Endothelial cell of umbilical vein (primary cell): Measurements from ENCODE around the gene TOM1L2. TPM values are rescaled to one million over a fixed set of nuclear protein-coding genes. Genes with fewer than 3 reads are reported as not detected.

Source experiments
- BruUV-seq: library from RNA; stranded (reverse); fragments of 400-500 nt; replicated peaks from 2 replicates; lab custom pipeline; 2021; lab: Mats Ljungman, UMichigan
- CTCF ChIA-PET: fragments of 300-600, 350-600 bp; sonication (Branson Sonifier 250); formaldehyde crosslinking; loops from one replicate; lab custom pipeline; 2021; ENCODE audit warnings: antibody characterized with exemption, inconsistent platforms; lab: Charles Lee
- POLR2A ChIA-PET: fragments of 300-600, 350-600 bp; sonication (Branson Sonifier 250); formaldehyde crosslinking; loops from one replicate; lab custom pipeline; 2021; ENCODE audit warnings: antibody characterized with exemption, inconsistent platforms; lab: Charles Lee
- DNase-seq: peaks from one replicate; pipeline ENCODE4 v3.0.0-alpha.2; 2011; ENCODE audit warnings: low read depth, low spot score
- FAIRE-seq: peaks from 2 replicates; lab custom pipeline; 2011; peaks lifted over from hg19 to GRCh38; lab: Jason Lieb, UNC
- H2AFZ ChIP-seq: 2 replicates; pipeline ENCODE4 v1.6.0; 2012; ENCODE audit warnings: low read depth, low read length, control low read depth, inconsistent platforms
- H3K27ac ChIP-seq: 2 replicates; pipeline ENCODE4 v1.5.1; 2011; ENCODE audit warnings: low read depth, mild to moderate bottlenecking, control low read depth, low read length, moderate library complexity; ENCODE audit not compliant: insufficient read depth
- H3K27me3 ChIP-seq, 2 experiments: 2 replicates each; pipeline versions ENCODE4 v1.6.0 to v1.6.1; 2011; ENCODE audit warnings: low read length in 2 of 2, mixed read lengths in 1 of 2; ENCODE audit not compliant: control insufficient read depth in 2 of 2, insufficient read depth in 2 of 2
- H3K36me3 ChIP-seq, 2 experiments: 2 replicates in 1 of 2; 3 replicates in 1 of 2; pipeline ENCODE4 v1.5.1; 2011; ENCODE audit warnings: low read length in 2 of 2, mild to moderate bottlenecking in 1 of 2, moderate library complexity in 1 of 2; ENCODE audit not compliant: control insufficient read depth in 2 of 2, insufficient read depth in 2 of 2; ENCODE audit errors: extremely low read depth in 1 of 2
- H3K4me1 ChIP-seq: 3 replicates; pipeline ENCODE4 v1.5.1; 2011; ENCODE audit warnings: mild to moderate bottlenecking, low read length; ENCODE audit not compliant: control insufficient read depth, insufficient read depth; ENCODE audit errors: extremely low read depth
- H3K4me2 ChIP-seq: 2 replicates; pipeline ENCODE4 v1.6.1; 2011; ENCODE audit warnings: low read length, control low read depth, mixed read lengths; ENCODE audit not compliant: insufficient read depth
- H3K4me3 ChIP-seq, 3 experiments: fragments of 200-600 bp in 1 of 3; sonication (generic), shearing (Covaris generic) in 1 of 3; replicated peaks in 1 of 3; 2 replicates each; pipeline ENCODE4 v1.5.1; 2011 to 2016; ENCODE audit warnings: control low read depth in 3 of 3, low read length in 3 of 3, mild to moderate bottlenecking in 2 of 3, inconsistent platforms in 1 of 3, low read depth in 1 of 3, moderate library complexity in 1 of 3; ENCODE audit not compliant: insufficient read depth in 1 of 3
- H3K79me2 ChIP-seq: 2 replicates; pipeline ENCODE4 v1.6.0; 2012; ENCODE audit warnings: low read length, inconsistent platforms; ENCODE audit not compliant: control insufficient read depth, insufficient read depth
- H3K9ac ChIP-seq: replicated peaks from 2 replicates; pipeline ENCODE3; 2011; ENCODE audit warnings: low read length, control low read depth; ENCODE audit not compliant: insufficient read depth; ENCODE audit errors: extremely low read depth
- H3K9me1 ChIP-seq: replicated peaks from 3 replicates; pipeline ENCODE4 v1.6.0; 2011; ENCODE audit warnings: mild to moderate bottlenecking, low read length; ENCODE audit not compliant: control insufficient read depth, insufficient read depth; ENCODE audit errors: extremely low read depth
- H3K9me3 ChIP-seq: replicated peaks from 2 replicates; pipeline ENCODE4 v1.5.1; 2012; ENCODE audit warnings: low read length, inconsistent platforms; ENCODE audit not compliant: control insufficient read depth, insufficient read depth
- H4K20me1 ChIP-seq: replicated peaks from 2 replicates; pipeline ENCODE3; 2011; ENCODE audit warnings: mild to moderate bottlenecking, low read length; ENCODE audit not compliant: control insufficient read depth, insufficient read depth; ENCODE audit errors: extremely low read depth
- CTCF ChIP-seq, 2 donors: IDR thresholded peaks; 1 replicate in 1 of 2; 2 replicates in 1 of 2; pipeline ENCODE4 v1.5.1; 2011; ENCODE audit warnings: low read length in 2 of 2, mild to moderate bottlenecking in 2 of 2, moderate library complexity in 2 of 2, control low read depth in 1 of 2, inconsistent platforms in 1 of 2, low read depth in 1 of 2; ENCODE audit not compliant: insufficient read depth in 1 of 2; ENCODE audit errors: extremely low read depth in 1 of 2
- EZH2 ChIP-seq: IDR thresholded peaks from 2 replicates; pipeline ENCODE4 v1.6.1; 2012; ENCODE audit warnings: borderline replicate concordance, low read depth, mild to moderate bottlenecking, moderate library complexity, low read length, inconsistent platforms; ENCODE audit not compliant: severe bottlenecking
- FOS ChIP-seq: IDR thresholded peaks from 2 replicates; pipeline ENCODE4 v1.6.1; 2011; ENCODE audit warnings: mild to moderate bottlenecking, low read length, moderate library complexity, borderline replicate concordance; ENCODE audit not compliant: insufficient read depth
- GATA2 ChIP-seq: IDR thresholded peaks from 2 replicates; pipeline ENCODE4 v1.7.0; 2011; ENCODE audit warnings: low read depth, mild to moderate bottlenecking, moderate library complexity, mixed read lengths, low read length; ENCODE audit not compliant: insufficient read length, insufficient read depth
- JUN ChIP-seq: IDR thresholded peaks from 2 replicates; pipeline ENCODE4 v1.6.1; 2011; ENCODE audit warnings: borderline replicate concordance, low read depth; ENCODE audit not compliant: insufficient read length, insufficient read depth
- MAX ChIP-seq: IDR thresholded peaks from 2 replicates; pipeline ENCODE4 v1.6.1; 2011; ENCODE audit not compliant: insufficient read depth, insufficient read length
- MYC ChIP-seq: IDR thresholded peaks from one replicate; pipeline ENCODE4 v1.6.1; 2011; ENCODE audit warnings: mild to moderate bottlenecking, low read depth, low read length
- POLR2A ChIP-seq: IDR thresholded peaks from 2 replicates; pipeline ENCODE4 v1.6.1; 2012; ENCODE audit warnings: low read depth, mild to moderate bottlenecking, control low read depth, low read length
- POLR2AphosphoS5 ChIP-seq: IDR thresholded peaks from 2 replicates; pipeline ENCODE4 v1.6.1; 2012; ENCODE audit warnings: low read depth, mild to moderate bottlenecking, control low read depth, low read length, moderate library complexity; ENCODE audit not compliant: insufficient read depth
- dilution Hi-C: fragments of 300-500 bp; cut with MboI; formaldehyde crosslinking; loops from one replicate; pipeline ENCODE4 v1.15.0; 2019; ENCODE audit warnings: low sequenced_read_pairs; ENCODE audit not compliant: extremely low pct_ligation_motif_present
- intact Hi-C: fragments of 100-400 bp; cut with micrococcal nuclease; formaldehyde crosslinking; loops from one replicate; pipeline ENCODE4 v1.10.0; 2022
- polyA plus RNA-seq, 4 experiments: library from polyadenylated mRNA; depleted of rRNA in 3 of 4; stranded (reverse) in 3 of 4; unstranded in 1 of 4; fragments of >200 nt; gene quantifications; 2 replicates each; pipeline versions ENCODE4 v1.2.1 to v1.2.3, GENCODE V29; 2011 to 2012; ENCODE audit warnings: missing spikeins in 1 of 4
- total RNA-seq: library from RNA; stranded (reverse); gene quantifications from 2 replicates; pipeline ENCODE4 v1.2.3, GENCODE V29; 2021

The TOM1L2 gene
- total and polyA plus RNA-seq, 2 donors (not counting 3 experiments of a cell fraction or from before 2014, with no cell fraction given) = 31.7 to 37.6 TPM

DNA sequence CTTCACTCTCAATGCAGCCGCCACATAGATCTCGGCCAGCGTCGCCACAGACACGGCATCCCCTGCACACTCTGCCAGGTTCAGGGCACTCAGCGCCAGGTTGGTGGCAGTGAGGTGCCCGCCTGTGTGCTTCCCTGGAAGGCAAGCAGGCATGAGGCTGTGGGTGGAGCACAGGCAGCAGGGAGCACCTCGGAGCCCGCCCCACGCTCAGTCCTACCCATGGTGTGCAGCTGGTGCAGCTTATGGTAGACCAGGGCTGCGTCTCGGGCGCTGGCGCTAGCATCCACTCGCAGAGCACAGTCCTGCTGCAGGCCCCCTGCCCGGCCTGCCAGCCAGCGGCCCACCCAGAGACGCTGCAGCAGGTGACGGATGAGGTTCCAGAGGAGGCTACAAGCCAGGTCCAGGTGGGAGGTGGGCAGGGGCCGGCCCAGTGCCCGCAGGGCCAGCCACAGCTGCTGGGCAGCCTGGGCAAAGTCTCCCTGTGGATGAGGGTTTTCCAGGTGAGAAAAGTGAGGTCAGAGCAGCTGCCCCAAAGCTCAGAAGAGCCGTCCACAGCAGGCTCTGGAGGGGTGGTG is 155.9 kb downstream of the TOM1L2 start:
- no peak overlapping the region for H3K4me3 ChIP-seq
- no peak overlapping the region for H3K27ac ChIP-seq
- H3K9me3 ChIP-seq = no peaks in the 10 kb centered on the region
- intact Hi-C loops (loop anchor here (5.0 kb wide), 1 partner anchor 609 kb away; the partner anchor contains the start of gene PLD6), dilution Hi-C loops (no loop called here)
- DNase-seq (no peak), FAIRE-seq (no peak)
- H3K9me1 ChIP-seq = no peaks in the 10 kb centered on the region
- H3K36me3 ChIP-seq = peaks cover 15 to 30% of the 10 kb centered on the region in 2 experiments
- no peak overlapping the region for H3K9ac ChIP-seq
- H3K4me1 ChIP-seq = peaks cover 12% of the 10 kb centered on the region
- no TSS peak for BruUV-seq
- H3K4me2 ChIP-seq = no peak overlapping the region
- peaks cover 6% of the 10 kb centered on the region for H3K79me2 ChIP-seq
- ChIA-PET POLR2A (no interaction called here), CTCF (interaction anchor here (8.9 kb wide), 1 partner anchor 46 kb away, joined by 68 read pairs; no protein-coding TSS in a partner anchor)
- TF ChIP-seq FOS = no peak
- no peaks in the 10 kb centered on the region for H4K20me1 ChIP-seq
- H3K27me3 ChIP-seq = no peaks in the 10 kb centered on the region
- H2AFZ ChIP-seq = no peak overlapping the region

DNA sequence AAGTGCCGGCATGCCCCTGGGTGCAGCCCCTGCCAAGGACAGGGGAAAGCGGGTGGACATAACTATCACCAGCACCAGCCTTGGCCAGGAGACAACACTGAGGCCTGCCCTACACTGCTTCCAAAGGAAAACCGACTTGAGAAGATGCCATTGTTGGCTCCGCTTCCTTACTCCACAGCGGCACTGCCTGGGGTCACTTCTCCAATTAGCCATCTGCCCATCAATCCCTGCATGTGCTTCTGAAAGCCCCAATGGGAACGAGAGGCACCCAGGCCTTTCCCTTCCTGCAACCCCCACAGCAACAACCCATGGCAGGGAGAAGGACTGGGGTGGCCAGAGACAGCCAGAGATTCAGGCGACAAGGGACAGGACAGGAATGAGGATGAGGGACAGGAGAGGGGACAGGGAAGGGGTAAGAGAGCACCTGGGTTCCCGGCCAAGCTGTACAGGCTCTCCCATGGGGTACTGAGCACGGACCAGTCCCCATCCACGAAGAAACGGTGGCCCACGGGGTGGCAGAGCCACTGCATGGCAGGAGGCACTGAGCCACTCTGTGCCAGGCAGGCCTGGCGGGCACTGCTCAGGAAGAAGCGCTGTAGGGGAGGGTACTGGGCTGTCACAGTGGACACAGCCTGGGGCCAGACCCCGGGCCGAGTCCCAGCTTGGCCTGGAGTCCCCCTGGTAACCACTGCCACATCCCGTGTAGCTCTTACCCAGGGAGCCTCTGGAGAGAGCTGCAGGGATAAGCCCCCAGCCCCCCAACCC is 156.6 kb downstream of the TOM1L2 start:
- Histone ChIP-seq H3K27ac (no peak overlapping the region), H3K9ac (no peak overlapping the region), H3K4me1 (peaks cover 12% of the 10 kb centered on the region), H3K36me3 (peaks cover 18 to 30% of the 10 kb centered on the region in 2 experiments), H3K9me3 (no peaks in the 10 kb centered on the region), H3K79me2 (peaks cover 3% of the 10 kb centered on the region), H2AFZ (no peak overlapping the region), H3K27me3 (no peaks in the 10 kb centered on the region), H3K4me2 (no peak overlapping the region), H3K9me1 (no peaks in the 10 kb centered on the region), H4K20me1 (no peaks in the 10 kb centered on the region), H3K4me3 (no peak overlapping the region)
- dilution Hi-C loops = no loop called here
- BruUV-seq = no TSS peak
- DNase-seq (no peak), FAIRE-seq (no peak)
- CTCF ChIA-PET = interaction anchor here (0.9 to 8.9 kb wide), 2 partner anchors 26 to 47 kb away, joined by 3 to 68 read pairs; no protein-coding TSS in a partner anchor
- TF ChIP-seq MYC (no peak), CTCF (IDR thresholded peaks at IDR 0.05; ENCODE audit: extremely low read depth in 1 of 2, insufficient read depth in 1 of 2, low read depth in 1 of 2, low read length in 2 of 2) (no peak), MAX (no peak), EZH2 (no peak), JUN (no peak), FOS (no peak), POLR2AphosphoS5 (no peak), POLR2A (no peak), GATA2 (no peak)
- POLR2A ChIA-PET = no interaction called here
- intact Hi-C loops = loop anchor here (5.0 kb wide), 1 partner anchor 608 kb away; the partner anchor contains the start of gene PLD6
